GM21717 (cell line): ENCODE data around the gene C11orf86.

Source experiments
- ATAC-seq: cut with Tn5 transposase; IDR thresholded peaks from one replicate; pipeline ENCODE4 v1.9.1; 2021; ENCODE audit warnings: mild to moderate bottlenecking, moderate library complexity; ENCODE audit not compliant: unreplicated experiment

Gene C11orf86

GRCh38 chr11:67022961-67023956 lies 48.2 kb downstream of the C11orf86 start, which contains the start of gene SYT12:
Gene SYT12, plus strand, starts transcription at chr11:67023134. Its CDS starts 7,011 bp downstream, at chr11:67030145.
- ATAC-seq: no peak

DNA sequence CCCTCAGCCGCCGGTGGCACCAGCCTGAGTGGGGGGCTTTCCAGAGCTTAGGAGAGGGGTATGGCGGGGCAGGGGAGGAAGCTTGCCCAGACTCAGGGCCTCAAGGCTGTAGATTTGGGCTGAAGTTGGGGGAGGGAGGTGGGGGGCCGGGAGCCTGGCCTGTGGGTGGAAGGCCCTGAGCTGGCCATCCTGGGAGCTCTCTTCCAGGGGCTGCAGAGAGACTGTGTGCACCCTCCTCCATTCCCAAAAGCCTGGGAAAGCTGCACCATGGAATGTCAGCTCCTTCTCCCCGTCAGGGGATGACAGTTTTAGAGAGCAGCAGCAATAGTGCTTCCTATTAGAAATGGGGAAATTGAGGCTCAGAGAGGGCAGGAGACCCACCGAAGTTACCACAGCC lies 48.9 kb downstream of the C11orf86 start:
- no peak for ATAC-seq

DNA sequence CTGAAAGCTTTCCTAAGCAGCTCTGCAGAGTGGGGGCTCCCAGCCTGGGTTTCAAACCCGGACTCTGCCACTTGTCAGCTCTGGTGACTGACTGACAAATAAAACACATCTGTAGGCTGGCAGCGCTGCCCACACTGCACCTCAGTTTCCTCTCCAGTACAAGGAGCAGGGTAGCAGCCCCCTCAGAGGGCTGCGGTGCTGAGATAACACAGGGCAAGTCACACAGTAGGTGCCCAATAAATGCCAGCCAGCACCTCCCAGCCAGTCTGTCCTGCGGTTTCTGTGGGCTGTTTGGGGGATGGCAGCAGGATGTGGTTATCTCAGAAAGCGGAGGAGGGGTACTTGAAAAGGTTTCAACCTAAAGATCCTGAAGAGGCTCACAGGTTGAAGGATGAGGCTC lies 49.3 kb downstream of the C11orf86 start:
- no peak for ATAC-seq

GRCh38 chr11:67024966-67025365 lies 49.9 kb downstream of the C11orf86 start:
- ATAC-seq: no peak

DNA sequence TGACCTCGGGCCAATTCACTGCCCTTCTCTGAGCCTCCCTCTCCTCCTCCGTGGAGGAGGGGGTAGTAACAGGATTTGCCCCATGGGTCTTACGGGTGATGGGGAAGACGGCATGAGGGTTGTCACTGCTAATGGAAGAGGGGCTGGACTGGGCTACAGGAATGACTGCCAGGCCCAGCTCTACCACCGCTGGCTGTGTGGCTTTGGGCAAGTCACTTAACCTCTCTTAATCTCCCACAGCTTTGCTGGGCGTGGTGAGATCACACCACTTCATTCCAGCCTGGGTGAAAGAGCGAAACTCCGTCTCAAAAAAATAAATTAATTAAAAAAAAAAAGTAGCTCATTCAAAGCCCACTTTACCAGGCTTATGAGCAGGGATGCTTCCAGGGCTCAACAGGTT lies 50.6 kb downstream of the C11orf86 start:
- no peak for ATAC-seq
